Tibial nerve (tissue), 4 donors: Measurements from ENCODE around the gene TCF7. TPM values are rescaled to one million over a fixed set of nuclear protein-coding genes. Genes with fewer than 3 reads are reported as not detected.

Experiments
- DNase-seq, 2 donors: peaks; one replicate each; pipeline ENCODE4 v3.0.0-alpha.2; 2019; ENCODE audit warnings: low spot score in 2 of 2
- H3K27ac ChIP-seq, 4 donors: fragments of 200-600 bp; sonication (generic) in 3 of 4; one replicate each; pipeline ENCODE4 v1.5.1; 2017 to 2019; ENCODE audit warnings: mild to moderate bottlenecking in 1 of 4
- H3K27me3 ChIP-seq, 2 donors: fragments of 200-600 bp; sonication (generic) in 1 of 2; one replicate each; pipeline versions ENCODE4 v1.5.1 to v1.6.0; 2017 to 2019
- H3K36me3 ChIP-seq, 3 donors: fragments of 200-600 bp; sonication (generic); one replicate each; pipeline ENCODE4 v1.5.1; 2018 to 2019
- H3K4me1 ChIP-seq, 4 donors: fragments of 200-600 bp; sonication (generic) in 3 of 4; one replicate each; pipeline ENCODE4 v1.5.1; 2017 to 2019
- H3K4me3 ChIP-seq, 4 donors: fragments of 200-600 bp; sonication (generic) in 3 of 4; one replicate each; pipeline ENCODE4 v1.5.1; 2017 to 2019; ENCODE audit warnings: mild to moderate bottlenecking in 1 of 4, moderate library complexity in 1 of 4
- H3K9me3 ChIP-seq, 4 donors: fragments of 200-600 bp; sonication (generic) in 3 of 4; one replicate each; pipeline ENCODE4 v1.5.1; 2017 to 2019
- CTCF ChIP-seq, 5 experiments: fragments of 200-600 bp in 3 of 5; fragments of 450-650 bp in 2 of 5; sonication (generic) in 3 of 5; IDR thresholded peaks; one replicate each; pipeline ENCODE4 v1.5.1; 2016 to 2019; ENCODE audit warnings: antibody characterized with exemption in 5 of 5, mild to moderate bottlenecking in 3 of 5, moderate library complexity in 2 of 5
- EP300 ChIP-seq, 2 donors: sonication (generic); formaldehyde crosslinking; IDR thresholded peaks; one replicate each; pipeline ENCODE4 v1.6.1; 2017; ENCODE audit warnings: antibody characterized with exemption in 2 of 2, mild to moderate bottlenecking in 1 of 2
- POLR2A ChIP-seq, 2 donors: fragments of 450-650 bp; IDR thresholded peaks; one replicate each; pipeline ENCODE4 v1.6.1; 2017; ENCODE audit warnings: antibody characterized with exemption in 2 of 2, mild to moderate bottlenecking in 2 of 2, moderate library complexity in 2 of 2
- whole genome bisulfite sequencing, 2 donors: methylation state at CpG; one replicate each; pipeline ENCODE4 v1.1.5; 2018; 5-methylcytosine and 5-hydroxymethylcytosine counted together
- total RNA-seq, 4 donors: library from RNA; depleted of rRNA; stranded (reverse); fragments of >200 nt; gene quantifications; one replicate each; pipeline ENCODE4 v1.1.0, GENCODE V29; 2016

TCF7 gene
- total RNA-seq, 4 donors from 2014 or later = 2.5 to 13.2 (median 6.6) TPM

- H3K36me3 ChIP-seq = peaks cover 0 to 57% (median 0%) of the 10 kb centered on the region in 3 donors
- WGBS, 2 donors = 91 to 94% methylated on average over 7 of the region's 7 CpGs
- no peak for DNase-seq
Measured at GRCh38 chr5:134135091-134135655, 20.7 kb downstream of the TCF7 start.

GRCh38 chr5:134136221-134136631 lies 21.7 kb downstream of the TCF7 start:
- no peak for TF ChIP-seq EP300 (IDR thresholded peaks at IDR 0.05)
- 69 to 75% methylated on average over 2 of the region's 2 CpGs for WGBS, 2 donors
- DNase-seq = peak in 1 of 2 donors; percentile 5
- no peak overlapping the region for H3K4me3 ChIP-seq
- no peaks in the 10 kb centered on the region for H3K9me3 ChIP-seq
- no peaks in the 10 kb centered on the region for H3K27me3 ChIP-seq
- H3K27ac ChIP-seq = no peak overlapping the region
- peaks cover 0 to 59% (median 0%) of the 10 kb centered on the region in 3 donors for H3K36me3 ChIP-seq
- H3K4me1 ChIP-seq = peaks cover 0 to 67% (median 12%) of the 10 kb centered on the region in 4 donors

More at GRCh38 chr5:134135091-134135655, 20.7 kb downstream of the TCF7 start:
- Histone ChIP-seq H3K27ac (no peak overlapping the region), H3K9me3 (no peaks in the 10 kb centered on the region), H3K27me3 (no peaks in the 10 kb centered on the region), H3K4me3 (no peak overlapping the region), H3K4me1 (peaks cover 0 to 67% (median 14%) of the 10 kb centered on the region in 4 donors)
- no peak for TF ChIP-seq EP300 (IDR thresholded peaks at IDR 0.05)
- TF ChIP-seq POLR2A (IDR thresholded peaks at IDR 0.05) = no peak
- no peak for TF ChIP-seq CTCF (IDR thresholded peaks at IDR 0.05)

GRCh38 chr5:134136771-134137170 lies 22.3 kb downstream of the TCF7 start:
- Histone ChIP-seq H3K4me3 (no peak overlapping the region), H3K9me3 (no peaks in the 10 kb centered on the region), H3K36me3 (peaks cover 0 to 60% (median 0%) of the 10 kb centered on the region in 3 donors), H3K27ac (no peak overlapping the region), H3K4me1 (peaks cover 0 to 70% (median 10%) of the 10 kb centered on the region in 4 donors), H3K27me3 (no peaks in the 10 kb centered on the region)
- DNase-seq = peak in 1 of 2 donors; percentile 10
- TF ChIP-seq EP300 (IDR thresholded peaks at IDR 0.05) = no peak
- no peak for TF ChIP-seq CTCF (IDR thresholded peaks at IDR 0.05)
- TF ChIP-seq POLR2A (IDR thresholded peaks at IDR 0.05) = no peak
- 59 to 70% methylated on average over 7 of the region's 7 CpGs for WGBS, 2 donors

- peaks cover 0 to 61% (median 3%) of the 10 kb centered on the region in 4 donors for H3K4me1 ChIP-seq
- H3K9me3 ChIP-seq = no peaks in the 10 kb centered on the region
- H3K27me3 ChIP-seq = no peaks in the 10 kb centered on the region
- peak overlapping the region in 2 of 4 donors; percentile 23 to 32 for H3K27ac ChIP-seq
- DNase-seq = no peak
- WGBS, 2 donors = 68 to 76% methylated on average over 3 of the region's 3 CpGs
- peaks cover 0 to 78% (median 0%) of the 10 kb centered on the region in 3 donors for H3K36me3 ChIP-seq
- H3K4me3 ChIP-seq = no peak overlapping the region
- TF ChIP-seq CTCF (IDR thresholded peaks at IDR 0.05) (no peak), EP300 (IDR thresholded peaks at IDR 0.05) (no peak), POLR2A (IDR thresholded peaks at IDR 0.05) (no peak)
Measured at GRCh38 chr5:134138416-134139376, 24.2 kb downstream of the TCF7 start.

- TF ChIP-seq CTCF (IDR thresholded peaks at IDR 0.05) (no peak), EP300 (IDR thresholded peaks at IDR 0.05) (no peak), POLR2A (IDR thresholded peaks at IDR 0.05) (no peak)
- peak overlapping the region in 1 of 4 donors; percentile 11 for H3K27ac ChIP-seq
- no peak for DNase-seq
Measured at GRCh38 chr5:134139377-134139851, 24.9 kb downstream of the TCF7 start.

More at GRCh38 chr5:134139377-134139851, 24.9 kb downstream of the TCF7 start:
- Histone ChIP-seq H3K36me3 (peaks cover 0 to 78% (median 0%) of the 10 kb centered on the region in 3 donors), H3K4me3 (no peak overlapping the region), H3K9me3 (no peaks in the 10 kb centered on the region), H3K27me3 (no peaks in the 10 kb centered on the region), H3K4me1 (peaks cover 0 to 62% (median 3%) of the 10 kb centered on the region in 4 donors)
- 67 to 76% methylated on average over 1 to 4 of the region's 4 CpGs for WGBS, 2 donors
